Adrenal gland (tissue), 12 donors: ENCODE measurements around the gene SLC7A10. TPM values are rescaled to one million over a fixed set of nuclear protein-coding genes. Genes with fewer than 3 reads are reported as not detected.

Experiments used
- DNase-seq, 7 donors: peaks; one replicate each; pipeline ENCODE4 v3.0.0-alpha.2; 2019 to 2020
- H3K27ac ChIP-seq, 5 donors: fragments of 200-600 bp; sonication (generic) in 4 of 5; 1 replicate in 3 of 5; 2 replicates in 2 of 5; pipeline versions ENCODE4 v1.5.1 to v1.8.0; 2016 to 2020; ENCODE audit warnings: mild to moderate bottlenecking in 1 of 5
- H3K27me3 ChIP-seq: fragments of 200-600 bp; 2 replicates; pipeline ENCODE4 v1.8.0; 2021
- H3K36me3 ChIP-seq, 2 donors: fragments of 200-600 bp; replicated peaks in 1 of 2; 1 replicate in 1 of 2; 2 replicates in 1 of 2; pipeline versions ENCODE4 v1.5.1 to v1.8.0; 2018 to 2022
- H3K4me1 ChIP-seq, 2 donors: fragments of 200-600 bp; replicated peaks in 1 of 2; 1 replicate in 1 of 2; 2 replicates in 1 of 2; pipeline versions ENCODE4 v1.5.1 to v1.8.0; 2018 to 2021
- H3K4me3 ChIP-seq, 4 donors: fragments of 200-600 bp; sonication (generic) in 3 of 4; one replicate each; pipeline ENCODE4 v1.5.1; 2016 to 2018
- H3K9me3 ChIP-seq, 3 donors: fragments of 200-600 bp; sonication (generic) in 1 of 3; replicated peaks in 1 of 3; 1 replicate in 2 of 3; 2 replicates in 1 of 3; pipeline versions ENCODE4 v1.5.1 to v1.8.0; 2016 to 2021
- CTCF ChIP-seq, 6 experiments: fragments of 450-650 bp in 4 of 6; fragments of 200-600 bp in 2 of 6; sonication (generic) in 1 of 6; IDR thresholded peaks; 1 replicate in 5 of 6; 2 replicates in 1 of 6; pipeline versions ENCODE4 v1.5.1 to v1.8.0; 2016 to 2021; ENCODE audit warnings: antibody characterized with exemption in 6 of 6, mild to moderate bottlenecking in 2 of 6, moderate library complexity in 1 of 6
- POLR2A ChIP-seq, 2 donors: fragments of 450-650 bp; IDR thresholded peaks; one replicate each; pipeline ENCODE4 v1.6.1; 2017; ENCODE audit warnings: antibody characterized with exemption in 2 of 2, mild to moderate bottlenecking in 2 of 2, moderate library complexity in 1 of 2
- WGBS, 4 donors: extraction: QIAGEN DNeasy Blood & Tissue Kit in 2 of 4; methylation state at CpG; one replicate each; pipeline versions ENCODE4 v1.1.5 to v1.1.7; 2013 to 2017; 5-methylcytosine and 5-hydroxymethylcytosine counted together
- intact Hi-C, 2 donors: fragments of 100-400 bp; cut with DNase I; formaldehyde crosslinking; loops; one replicate each; pipeline versions ENCODE4 v1.14.1 to v1.15.0; 2022 to 2023
- polyA plus RNA-seq, 3 donors: library from polyadenylated mRNA; stranded (reverse); fragments of 200-250 nt in 2 of 3; fragments of 350-450 nt in 1 of 3; fragmentation: Illumina TruSeq in 1 of 3; extraction: RNeasy Lipid Tissue Mini Kit (QIAGEN cat#74804) in 1 of 3; gene quantifications; one replicate each; pipeline ENCODE4 v1.2.3, GENCODE V29; 2013 to 2014
- total RNA-seq, 9 donors: library from RNA; depleted of rRNA in 4 of 9; stranded (reverse); fragments of >200 nt in 4 of 9; fragments of 120-200 nt in 1 of 9; fragmentation: NEBNext Ultra II Directional in 1 of 9; extraction: Animal tissue kit (Norgen Biotek cat#: 25700) in 1 of 9; gene quantifications; one replicate each; pipeline versions ENCODE4 v1.1.0 to v1.2.4, GENCODE V29; 2013 to 2023
- donor health status: healthy with polysubstance abuse.
- donor health status: Bipolar disorder and iron deficiency.
- donor health status: DM: yes; HTN: yes; CAD: no.
- donor health status: DM: no; HTN: no; CAD: no.
- donor health status: DM: no; HTN: no; CAD: no.
- donor health status: DM: yes; HTN: yes; CAD: no.

The SLC7A10 gene
- total and polyA plus RNA-seq, 12 donors: 0.14 to 9.3 (median 0.45) TPM; not detected in 4

DNA sequence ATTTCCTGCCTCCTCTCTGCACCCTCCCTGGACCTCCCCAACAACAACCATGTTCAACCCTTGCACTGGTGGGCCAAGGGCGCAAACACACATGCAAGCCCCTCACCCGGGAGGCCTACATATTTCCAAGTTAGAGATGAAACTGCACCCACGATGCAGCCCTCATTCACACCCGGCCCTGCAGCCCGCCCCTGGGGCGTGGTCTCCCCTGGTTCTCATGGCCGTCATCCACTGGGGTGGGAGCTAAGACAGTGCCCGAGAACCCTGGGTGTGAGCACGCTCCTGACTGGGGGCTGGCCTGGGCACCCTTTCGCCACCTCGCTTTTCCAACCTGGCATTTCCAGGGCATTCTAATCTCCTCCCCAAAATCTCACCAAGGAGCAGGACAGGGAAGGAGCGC, 7.0 kb upstream of the SLC7A10 start:
- Histone ChIP-seq H3K27me3 (no peaks in the 10 kb centered on the region), H3K4me3 (no peak overlapping the region), H3K36me3 (no peaks in the 10 kb centered on the region), H3K27ac (no peak overlapping the region), H3K9me3 (no peaks in the 10 kb centered on the region), H3K4me1 (no peaks in the 10 kb centered on the region)
- 63 to 74% (median 69%) methylated on average over 10 to 12 of the region's 12 CpGs for WGBS, 4 donors
- intact Hi-C loops: loop anchor here in 1 of 2 donors (5.0 kb wide), 1 partner anchor 535 kb away; no protein-coding TSS in a partner anchor
- DNase-seq: no peak
- no peak for TF ChIP-seq POLR2A (IDR thresholded peaks at IDR 0.05)
- TF ChIP-seq CTCF (IDR thresholded peaks at IDR 0.05): no peak

- 57 to 70% (median 63%) methylated on average over 5 of the region's 5 CpGs for WGBS, 4 donors
- peaks cover 11% of the 10 kb centered on the region for H3K27me3 ChIP-seq
These were observed 5.9 kb upstream of the SLC7A10 start for GRCh38 chr19:33231511-33231910.

DNA sequence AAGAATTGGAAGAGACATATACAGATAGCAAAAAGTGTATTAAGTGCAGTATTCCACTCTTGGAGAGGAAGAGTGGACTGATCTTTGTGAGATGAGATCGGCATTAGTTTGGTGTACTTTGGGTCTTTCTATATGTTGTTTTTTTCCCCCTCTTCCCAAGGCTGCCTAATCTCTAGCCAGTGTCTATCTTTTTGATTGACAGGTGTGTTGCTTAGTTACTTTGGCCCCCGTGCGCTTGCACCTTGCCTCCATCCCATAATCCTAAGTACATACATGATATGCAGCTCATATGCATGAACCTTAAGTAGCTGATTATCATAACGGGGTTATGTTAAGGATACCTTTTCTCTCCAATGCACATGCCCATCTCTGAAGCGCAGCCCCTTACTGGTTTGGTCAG, 4.3 kb upstream of the SLC7A10 start:
- peaks cover 25% of the 10 kb centered on the region for H3K27me3 ChIP-seq
- DNase-seq: no peak
- WGBS, 4 donors: 85 to 91% (median 87%) methylated on average over 5 of the region's 5 CpGs
- H3K9me3 ChIP-seq: no peaks in the 10 kb centered on the region
- no peak overlapping the region for H3K27ac ChIP-seq
- TF ChIP-seq POLR2A (IDR thresholded peaks at IDR 0.05): no peak
- no peak for TF ChIP-seq CTCF (IDR thresholded peaks at IDR 0.05)
- H3K4me3 ChIP-seq: no peak overlapping the region
- no peaks in the 10 kb centered on the region for H3K36me3 ChIP-seq
- H3K4me1 ChIP-seq: peaks cover 0 to 3% of the 10 kb centered on the region in 2 donors
- intact Hi-C loops: loop anchor here in 1 of 2 donors (5.0 kb wide), 1 partner anchor 537 kb away; no protein-coding TSS in a partner anchor

More at GRCh38 chr19:33231511-33231910, 5.9 kb upstream of the SLC7A10 start:
- intact Hi-C loops: loop anchor here in 1 of 2 donors (5.0 kb wide), 1 partner anchor 536 kb away; no protein-coding TSS in a partner anchor
- no peaks in the 10 kb centered on the region for H3K9me3 ChIP-seq
- no peak overlapping the region for H3K27ac ChIP-seq
- no peak overlapping the region for H3K4me3 ChIP-seq
- H3K4me1 ChIP-seq: no peaks in the 10 kb centered on the region
- H3K36me3 ChIP-seq: no peaks in the 10 kb centered on the region
- DNase-seq: no peak
- TF ChIP-seq POLR2A (IDR thresholded peaks at IDR 0.05) (no peak), CTCF (IDR thresholded peaks at IDR 0.05) (no peak)

DNA sequence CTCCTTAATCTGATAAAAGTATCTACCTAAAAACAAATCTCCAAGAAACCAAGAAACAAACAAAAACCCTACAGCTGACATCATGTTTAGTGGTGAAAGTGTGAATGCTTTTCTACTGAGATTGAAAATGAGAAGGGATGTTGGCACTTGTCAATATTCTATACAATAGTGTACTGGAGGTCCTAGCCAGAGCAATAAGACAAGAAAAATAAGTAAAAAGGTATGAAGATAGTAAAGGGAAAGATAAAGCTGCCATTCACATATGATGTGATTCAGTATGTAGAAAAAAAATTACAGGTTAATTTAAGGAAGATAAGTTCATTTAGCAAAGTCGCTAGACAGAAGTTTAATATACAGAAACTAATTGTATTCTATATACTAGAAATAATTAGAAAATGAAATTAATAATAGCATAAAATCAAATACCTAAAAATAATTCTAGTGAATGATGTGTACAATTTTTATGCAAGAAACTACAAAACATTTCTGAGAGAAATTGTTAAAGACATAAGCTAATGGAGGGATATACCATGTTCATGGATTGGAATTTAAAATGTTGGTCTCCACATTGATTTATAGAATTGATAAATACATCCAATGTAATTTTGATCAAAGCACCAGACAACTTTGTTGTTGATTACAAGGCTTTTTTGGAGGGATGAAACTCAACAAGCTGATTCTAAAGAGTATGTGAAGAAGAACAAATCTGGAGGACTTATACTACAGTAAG, 2.4 kb upstream of the SLC7A10 start:
- Histone ChIP-seq H3K4me3 (no peak overlapping the region), H3K9me3 (no peaks in the 10 kb centered on the region), H3K4me1 (peaks cover 0 to 3% of the 10 kb centered on the region in 2 donors), H3K27ac (no peak overlapping the region), H3K36me3 (no peaks in the 10 kb centered on the region), H3K27me3 (peaks cover 35% of the 10 kb centered on the region)
- TF ChIP-seq POLR2A (IDR thresholded peaks at IDR 0.05): no peak
- no peak for TF ChIP-seq CTCF (IDR thresholded peaks at IDR 0.05)
- DNase-seq: no peak
- intact Hi-C loops: no loop called here
- 84 to 96% (median 91%) methylated on average over 1 of the region's 1 CpG for WGBS, 4 donors
